IMR-90 (cell line): ENCODE data around the gene C1QTNF12. TPM values are rescaled to one million over a fixed set of nuclear protein-coding genes. Genes with fewer than 3 reads are reported as not detected.

Experiments
- ATAC-seq: fragments of 200-7000 bp; cut with Tn5 transposase; 2 replicates; pipeline ENCODE4 v1.9.1; 2020; ENCODE audit warnings: low read depth, mild to moderate bottlenecking, moderate library complexity
- BruUV-seq: library from RNA; stranded (reverse); fragments of 400-500 nt; replicated peaks from 2 replicates; lab custom pipeline; 2021; lab: Mats Ljungman, UMichigan
- CTCF ChIA-PET: fragments of 300-600 bp; formaldehyde crosslinking; extraction: SDS; loops from one replicate; lab custom pipeline; 2021; ENCODE audit warnings: antibody characterized with exemption; lab: Yijun Ruan, JAX
- POLR2A ChIA-PET: fragments of 300-600 bp; sonication (Branson Sonifier 250); formaldehyde crosslinking; loops from one replicate; lab custom pipeline; 2022; ENCODE audit warnings: antibody characterized with exemption; ENCODE audit not compliant: unreplicated experiment; lab: Charles Lee
- DNase-seq: peaks from one replicate; pipeline ENCODE4 v3.0.0; 2013
- H2AFZ ChIP-seq: replicated peaks from 2 replicates; pipeline ENCODE3; 2013; ENCODE audit warnings: low read length, mild to moderate bottlenecking; ENCODE audit not compliant: poor library complexity
- H2AK5ac ChIP-seq: 2 replicates; pipeline ENCODE4 v1.6.1; 2013; ENCODE audit warnings: low read depth, low read length, inconsistent platforms
- H2AK9ac ChIP-seq: replicated peaks from 2 replicates; pipeline ENCODE3; 2013; ENCODE audit warnings: mild to moderate bottlenecking, low read depth, low read length, moderate library complexity; ENCODE audit not compliant: poor library complexity
- H2BK120ac ChIP-seq: 2 replicates; pipeline ENCODE4 v1.6.1; 2013; ENCODE audit warnings: low read depth, low read length, inconsistent platforms
- H2BK15ac ChIP-seq: 3 replicates; pipeline ENCODE4 v1.6.1; 2013; ENCODE audit warnings: low read depth, low read length, inconsistent platforms
- H2BK20ac ChIP-seq: 2 replicates; pipeline ENCODE4 v1.6.1; 2013; ENCODE audit warnings: low read depth, mild to moderate bottlenecking, inconsistent platforms, low read length, moderate library complexity
- H2BK5ac ChIP-seq: 2 replicates; pipeline ENCODE4 v1.6.1; 2013; ENCODE audit warnings: mild to moderate bottlenecking, low read depth, low read length, inconsistent platforms; ENCODE audit not compliant: poor library complexity, severe bottlenecking
- H3K14ac ChIP-seq: replicated peaks from 2 replicates; pipeline ENCODE4 v1.6.1; 2013; ENCODE audit warnings: low read depth, low read length, inconsistent platforms
- H3K18ac ChIP-seq: 2 replicates; pipeline ENCODE4 v1.6.1; 2013; ENCODE audit warnings: low read depth, low read length, control low read depth
- H3K23ac ChIP-seq: 2 replicates; pipeline ENCODE4 v1.6.1; 2013; ENCODE audit warnings: low read depth, low read length, inconsistent platforms
- H3K27ac ChIP-seq: 2 replicates; pipeline ENCODE4 v1.5.1; 2013; ENCODE audit warnings: mild to moderate bottlenecking, control low read depth, low read length; ENCODE audit not compliant: insufficient read depth
- H3K27me3 ChIP-seq: 2 replicates; pipeline ENCODE4 v1.6.1; 2013; ENCODE audit warnings: low read length; ENCODE audit not compliant: control insufficient read depth, insufficient read depth
- H3K36me3 ChIP-seq: 2 replicates; pipeline ENCODE4 v1.6.1; 2013; ENCODE audit warnings: low read length, mixed read lengths; ENCODE audit not compliant: control insufficient read depth, insufficient read depth
- H3K4ac ChIP-seq: 2 replicates; pipeline ENCODE4 v1.6.1; 2013; ENCODE audit warnings: low read depth, low read length, inconsistent platforms
- H3K4me1 ChIP-seq: 2 replicates; pipeline ENCODE4 v1.6.1; 2013; ENCODE audit warnings: low read length, mixed read lengths; ENCODE audit not compliant: control insufficient read depth, insufficient read depth
- H3K4me2 ChIP-seq: 2 replicates; pipeline ENCODE4 v1.6.1; 2013; ENCODE audit warnings: low read depth, mild to moderate bottlenecking, control low read depth, low read length, moderate library complexity
- H3K4me3 ChIP-seq: 2 replicates; pipeline ENCODE4 v1.5.1; 2013; ENCODE audit warnings: low read depth, mild to moderate bottlenecking, control low read depth, low read length, moderate library complexity; ENCODE audit not compliant: insufficient read depth
- H3K56ac ChIP-seq: 2 replicates; pipeline ENCODE4 v1.6.1; 2013; ENCODE audit warnings: low read length, inconsistent platforms; ENCODE audit not compliant: insufficient read depth; ENCODE audit errors: extremely low read depth
- H3K79me1 ChIP-seq, 2 experiments: 2 replicates each; pipeline ENCODE4 v1.6.1; 2013; ENCODE audit warnings: low read length in 2 of 2, inconsistent platforms in 1 of 2, low read depth in 1 of 2
- H3K9ac ChIP-seq: 2 replicates; pipeline ENCODE4 v1.6.1; 2013; ENCODE audit warnings: low read depth, low read length, control low read depth
- H3K9me1 ChIP-seq: 2 replicates; pipeline ENCODE4 v1.6.1; 2013; ENCODE audit warnings: low read length, inconsistent platforms; ENCODE audit not compliant: insufficient read depth
- H3K9me3 ChIP-seq: 2 replicates; pipeline ENCODE4 v1.6.1; 2013; ENCODE audit warnings: low read length; ENCODE audit not compliant: control insufficient read depth, insufficient read depth
- H4K20me1 ChIP-seq: 2 replicates; pipeline ENCODE4 v1.6.1; 2013; ENCODE audit warnings: low read length, inconsistent platforms; ENCODE audit not compliant: insufficient read depth
- H4K5ac ChIP-seq: 2 replicates; pipeline ENCODE4 v1.6.1; 2013; ENCODE audit warnings: mild to moderate bottlenecking, low read depth, low read length, control low read depth
- H4K8ac ChIP-seq, 2 experiments: 2 replicates each; pipeline ENCODE4 v1.6.1; 2013; ENCODE audit warnings: low read depth in 2 of 2, low read length in 2 of 2, control low read depth in 1 of 2, inconsistent platforms in 1 of 2
- H4K91ac ChIP-seq: 2 replicates; pipeline ENCODE4 v1.6.1; 2013; ENCODE audit warnings: low read depth, low read length, inconsistent platforms; ENCODE audit not compliant: insufficient read depth
- BHLHE40 ChIP-seq: fragments of 150-350 bp; IDR thresholded peaks from 2 replicates; pipeline ENCODE4 v1.6.1; 2016; ENCODE audit warnings: mild to moderate bottlenecking, low read depth, low read length
- CEBPB ChIP-seq: IDR thresholded peaks from 2 replicates; pipeline ENCODE4 v1.6.1; 2012; ENCODE audit warnings: low read depth, low read length, improper control_type of control experiment
- CHD1 ChIP-seq: IDR thresholded peaks from 2 replicates; pipeline ENCODE4 v1.6.1; 2012; ENCODE audit warnings: low read depth, low read length, improper control_type of control experiment
- MAFK ChIP-seq: IDR thresholded peaks from 2 replicates; pipeline ENCODE4 v1.6.1; 2012; ENCODE audit warnings: low read depth, low read length, improper control_type of control experiment
- MAZ ChIP-seq: IDR thresholded peaks from 2 replicates; pipeline ENCODE4 v1.6.1; 2012; ENCODE audit warnings: low read depth, mild to moderate bottlenecking, low read length, improper control_type of control experiment, moderate library complexity, borderline replicate concordance
- MXI1 ChIP-seq: IDR thresholded peaks from 2 replicates; pipeline ENCODE4 v1.6.1; 2012; ENCODE audit warnings: low read depth, mild to moderate bottlenecking, low read length, moderate library complexity, borderline replicate concordance
- NFE2L2 ChIP-seq: fragments of 150-350 bp; IDR thresholded peaks from 2 replicates; pipeline ENCODE4 v1.6.1; 2016; ENCODE audit warnings: low read depth, mild to moderate bottlenecking, low read length
- RAD21 ChIP-seq: IDR thresholded peaks from 2 replicates; pipeline ENCODE4 v1.6.1; 2012; ENCODE audit warnings: low read length, improper control_type of control experiment
- RFX5 ChIP-seq: IDR thresholded peaks from 2 replicates; pipeline ENCODE4 v1.8.0; 2012; ENCODE audit warnings: low read depth, mild to moderate bottlenecking, low read length, moderate library complexity
- SMC3 ChIP-seq: fragments of 150-350 bp; IDR thresholded peaks from 2 replicates; pipeline ENCODE4 v1.6.1; 2016; ENCODE audit warnings: low read depth, mild to moderate bottlenecking, antibody characterized with exemption, low read length, moderate library complexity
- WGBS, 2 experiments: methylation state at CpG; one replicate each; pipeline versions ENCODE4 v1.1.5 to v1.1.7; 2013; ENCODE audit warnings: missing lambda C conversion rate in 2 of 2; ENCODE audit not compliant: insufficient read length in 1 of 2; ENCODE audit errors: extremely low coverage in 2 of 2; 5-methylcytosine and 5-hydroxymethylcytosine counted together
- dilution Hi-C: fragments of 300-500 bp; cut with HindIII; formaldehyde crosslinking; loops from one replicate; pipeline ENCODE4 v1.14.3; 2018; ENCODE audit warnings: low sequenced_read_pairs; ENCODE audit not compliant: unreplicated experiment
- in situ Hi-C: fragments of 300-500 bp; cut with MboI; formaldehyde crosslinking; loops from 3 replicates; pipeline ENCODE4 v1.14.3; 2019; ENCODE audit warnings: low sequenced_read_pairs, inconsistent platforms, mixed read lengths
- intact Hi-C: fragments of 100-400 bp; cut with micrococcal nuclease; formaldehyde crosslinking; loops from 2 replicates; pipeline ENCODE4 v1.10.0; 2022
- polyA plus RNA-seq, 3 experiments: library from polyadenylated mRNA; depleted of rRNA; stranded (reverse); fragments of >200 nt; gene quantifications; 2 replicates each; pipeline ENCODE4 v1.2.3, GENCODE V29; 2012; ENCODE audit warnings: low replicate concordance in 1 of 3
- total RNA-seq: library from RNA; depleted of rRNA; stranded (reverse); fragments of >200 nt; gene quantifications from 2 replicates; pipeline ENCODE4 v1.2.3, GENCODE V29; 2012
- TF ChIP-seq, protein P1 (sequence below): fragments of 150-350 bp; IDR thresholded peaks from 2 replicates; pipeline ENCODE4 v1.6.1; 2017; ENCODE audit warnings: mild to moderate bottlenecking, antibody characterized with exemption, low read length, low read depth
- TF ChIP-seq, protein P2 (sequence below): fragments of 150-350 bp; IDR thresholded peaks from 2 replicates; pipeline ENCODE4 v1.6.1; 2016; ENCODE audit warnings: low read depth, mild to moderate bottlenecking, low read length, moderate library complexity, borderline replicate concordance

Gene C1QTNF12
- total and polyA plus RNA-seq, 2 of the 4 experiments (the other 2 are of a cell fraction): 0.36 to 1.1 TPM

DNA sequence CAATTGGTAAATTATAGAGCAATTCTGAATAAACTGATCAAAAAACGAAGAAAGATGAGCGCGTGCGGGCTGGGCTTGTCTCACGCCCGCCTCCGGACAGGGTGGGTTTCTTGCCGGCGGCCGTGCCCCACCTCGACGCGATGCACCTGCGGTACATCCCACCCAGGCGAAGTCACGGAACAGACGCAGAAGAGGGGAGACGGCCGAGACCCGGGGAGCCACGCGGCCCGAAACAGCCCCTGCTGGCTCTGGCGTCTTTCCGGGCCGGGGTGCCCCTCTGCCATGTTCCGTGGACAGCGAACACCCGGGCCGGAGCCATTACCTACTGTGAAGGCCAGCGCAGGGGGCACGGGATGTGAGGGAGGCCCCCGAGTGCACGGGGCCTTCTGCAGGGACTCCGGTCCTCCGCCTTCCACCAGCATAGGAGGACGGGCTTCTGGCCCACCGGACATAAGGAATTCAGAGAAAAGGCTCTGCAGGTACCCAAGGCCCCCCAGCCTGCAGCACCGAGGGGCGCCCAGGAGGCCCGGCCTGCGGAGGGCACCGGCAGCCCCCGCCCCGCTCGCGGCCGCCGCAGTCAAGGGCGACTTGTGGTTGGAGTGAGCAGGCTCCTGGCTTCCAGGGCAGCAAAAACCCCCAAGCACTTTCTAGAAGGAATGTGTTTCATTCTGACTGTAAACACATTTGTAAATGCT is 7.6 kb upstream of the C1QTNF12 start:
- H3K9me1 ChIP-seq: peaks cover 4% of the 10 kb centered on the region
- no peak overlapping the region for H2AK5ac ChIP-seq
- H4K8ac ChIP-seq: no peak overlapping the region
- in situ Hi-C loops (no loop called here), dilution Hi-C loops (no loop called here), intact Hi-C loops (no loop called here)
- H3K27me3 ChIP-seq: no peaks in the 10 kb centered on the region
- no peak for TF ChIP-seq NFE2L2
- no peak for TF ChIP-seq MAZ
- TF ChIP-seq, protein P1, sequence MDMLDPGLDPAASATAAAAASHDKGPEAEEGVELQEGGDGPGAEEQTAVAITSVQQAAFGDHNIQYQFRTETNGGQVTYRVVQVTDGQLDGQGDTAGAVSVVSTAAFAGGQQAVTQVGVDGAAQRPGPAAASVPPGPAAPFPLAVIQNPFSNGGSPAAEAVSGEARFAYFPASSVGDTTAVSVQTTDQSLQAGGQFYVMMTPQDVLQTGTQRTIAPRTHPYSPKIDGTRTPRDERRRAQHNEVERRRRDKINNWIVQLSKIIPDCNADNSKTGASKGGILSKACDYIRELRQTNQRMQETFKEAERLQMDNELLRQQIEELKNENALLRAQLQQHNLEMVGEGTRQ: no peak
- TF ChIP-seq, protein P2, sequence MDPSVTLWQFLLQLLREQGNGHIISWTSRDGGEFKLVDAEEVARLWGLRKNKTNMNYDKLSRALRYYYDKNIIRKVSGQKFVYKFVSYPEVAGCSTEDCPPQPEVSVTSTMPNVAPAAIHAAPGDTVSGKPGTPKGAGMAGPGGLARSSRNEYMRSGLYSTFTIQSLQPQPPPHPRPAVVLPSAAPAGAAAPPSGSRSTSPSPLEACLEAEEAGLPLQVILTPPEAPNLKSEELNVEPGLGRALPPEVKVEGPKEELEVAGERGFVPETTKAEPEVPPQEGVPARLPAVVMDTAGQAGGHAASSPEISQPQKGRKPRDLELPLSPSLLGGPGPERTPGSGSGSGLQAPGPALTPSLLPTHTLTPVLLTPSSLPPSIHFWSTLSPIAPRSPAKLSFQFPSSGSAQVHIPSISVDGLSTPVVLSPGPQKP: no peak
- TF ChIP-seq MXI1: no peak
- no peak for TF ChIP-seq RAD21
- no peak for TF ChIP-seq CEBPB
- TF ChIP-seq BHLHE40: no peak
- no peak for TF ChIP-seq CHD1
- no peak for TF ChIP-seq RFX5
- no peak for TF ChIP-seq MAFK
- no peak for TF ChIP-seq SMC3
- DNase-seq (no peak), ATAC-seq (no peak)
- no peak overlapping the region for H2BK5ac ChIP-seq
- H2AK9ac ChIP-seq: peak overlapping the region; percentile 42
- no peak overlapping the region for H3K9ac ChIP-seq
- no peak overlapping the region for H3K18ac ChIP-seq
- H4K91ac ChIP-seq: no peak overlapping the region
- H3K4me1 ChIP-seq: peaks cover 15% of the 10 kb centered on the region
- H3K4me2 ChIP-seq: no peak overlapping the region
- H3K9me3 ChIP-seq: no peaks in the 10 kb centered on the region
- H3K23ac ChIP-seq: no peak overlapping the region
- no peak overlapping the region for H3K14ac ChIP-seq
- WGBS, 2 experiments: 97% methylated on average over 34 of the region's 50 CpGs; no CpG with 5 or more reads in 1 of the 2 experiments
- H3K56ac ChIP-seq: no peak overlapping the region
- no peak overlapping the region for H2BK20ac ChIP-seq
- no peak overlapping the region for H2BK15ac ChIP-seq
- H3K36me3 ChIP-seq: peaks cover 61% of the 10 kb centered on the region
- peaks cover 8% of the 10 kb centered on the region for H4K20me1 ChIP-seq
- no peak overlapping the region for H3K4me3 ChIP-seq
- peaks cover 11 to 40% of the 10 kb centered on the region in 2 experiments for H3K79me1 ChIP-seq
- ChIA-PET POLR2A (no interaction called here), CTCF (no interaction called here)
- no peak overlapping the region for H2AFZ ChIP-seq
- H2BK120ac ChIP-seq: no peak overlapping the region
- H3K27ac ChIP-seq: no peak overlapping the region
- no peak overlapping the region for H3K4ac ChIP-seq
- no TSS peak for BruUV-seq
- H4K5ac ChIP-seq: no peak overlapping the region
